Caco-2 (cell line): Measurements from ENCODE around the gene GOLGA6A. TPM values are rescaled to one million over a fixed set of nuclear protein-coding genes. Genes with fewer than 3 reads are reported as not detected.
"Not testable (repeated sequence)": the region's sequence is repeated elsewhere in the genome, so short reads cannot be mapped to it uniquely, and the experiment has no call there.

Experiments used
- BruUV-seq: library from RNA; stranded (reverse); fragments of 400-500 nt; replicated peaks from 2 replicates; lab custom pipeline; 2021; lab: Mats Ljungman, UMichigan
- CTCF ChIA-PET: fragments of 300-600 bp; sonication (Branson Sonifier 250); formaldehyde crosslinking; loops from one replicate; lab custom pipeline; 2022; ENCODE audit warnings: antibody characterized with exemption; lab: Charles Lee
- POLR2A ChIA-PET: fragments of 300-600 bp; sonication (Branson Sonifier 250); formaldehyde crosslinking; loops from one replicate; lab custom pipeline; 2022; ENCODE audit warnings: antibody characterized with exemption; lab: Charles Lee
- DNase-seq, 2 experiments: peaks; one replicate each; pipeline versions ENCODE4 v3.0.0 to v3.0.0-alpha.2; 2020 to 2022
- H3K27me3 ChIP-seq: replicated peaks from 2 replicates; pipeline ENCODE4 v1.6.0; 2011; ENCODE audit warnings: low read length; ENCODE audit not compliant: control insufficient read depth, insufficient read depth
- H3K36me3 ChIP-seq: 2 replicates; pipeline ENCODE4 v1.5.1; 2011; ENCODE audit warnings: low read length; ENCODE audit not compliant: control insufficient read depth, insufficient read depth
- H3K4me1 ChIP-seq: fragments of 250-450 bp; sonication (Bioruptor Pico); 2 replicates; pipeline ENCODE4 v1.5.1; 2020; ENCODE audit warnings: mild to moderate bottlenecking
- H3K4me3 ChIP-seq: 2 replicates; pipeline ENCODE4 v1.5.1; 2011; ENCODE audit warnings: low read depth, mild to moderate bottlenecking, control low read depth, low read length
- H3K9me3 ChIP-seq: fragments of 250-450 bp; sonication (Bioruptor Pico); 2 replicates; pipeline ENCODE4 v1.5.1; 2020; ENCODE audit warnings: mild to moderate bottlenecking, moderate library complexity
- H3K27ac Mint-ChIP-seq: one replicate; pipeline ENCODE4 v1.8.0; 2022; ENCODE audit warnings: mixed read lengths; ENCODE audit not compliant: unreplicated experiment
- H3K27me3 Mint-ChIP-seq: one replicate; pipeline ENCODE4 v1.8.0; 2022; ENCODE audit warnings: mixed read lengths; ENCODE audit not compliant: insufficient read depth, unreplicated experiment
- H3K36me3 Mint-ChIP-seq: one replicate; pipeline ENCODE4 v1.8.0; 2022; ENCODE audit warnings: mild to moderate bottlenecking, mixed read lengths; ENCODE audit not compliant: insufficient read depth, unreplicated experiment
- H3K4me1 Mint-ChIP-seq: one replicate; pipeline ENCODE4 v1.8.0; 2022; ENCODE audit warnings: low read depth, mixed read lengths; ENCODE audit not compliant: unreplicated experiment
- H3K4me3 Mint-ChIP-seq: one replicate; pipeline ENCODE4 v1.8.0; 2022; ENCODE audit warnings: mild to moderate bottlenecking, moderate library complexity, mixed read lengths; ENCODE audit not compliant: unreplicated experiment
- H3K9me3 Mint-ChIP-seq: one replicate; pipeline ENCODE4 v1.8.0; 2022; ENCODE audit warnings: mixed read lengths; ENCODE audit not compliant: unreplicated experiment
- CTCF ChIP-seq, 2 experiments: fragments of 200-600 bp in 1 of 2; IDR thresholded peaks; 1 replicate in 1 of 2; 2 replicates in 1 of 2; pipeline versions ENCODE4 v1.5.1 to v1.8.0; 2011 to 2022; ENCODE audit warnings: antibody characterized with exemption in 1 of 2, control low read depth in 1 of 2, inconsistent platforms in 1 of 2, low read depth in 1 of 2, low read length in 1 of 2, mild to moderate bottlenecking in 1 of 2, moderate library complexity in 1 of 2; ENCODE audit not compliant: insufficient read depth in 1 of 2, severe bottlenecking in 1 of 2, unreplicated experiment in 1 of 2
- intact Hi-C: fragments of 100-400 bp; cut with micrococcal nuclease; formaldehyde crosslinking; loops from one replicate; pipeline ENCODE4 v1.10.0; 2022; ENCODE audit not compliant: unreplicated experiment
- total RNA-seq: library from RNA; stranded (reverse); gene quantifications from 2 replicates; pipeline ENCODE4 v1.2.3, GENCODE V29; 2022

The GOLGA6A gene
- total RNA-seq, 1 experiment from 2014 or later = not detected

- H3K9me3 ChIP-seq, POLR2A ChIA-PET, H3K4me1 Mint-ChIP-seq, H3K27ac Mint-ChIP-seq, BruUV-seq, H3K36me3 Mint-ChIP-seq, H3K9me3 Mint-ChIP-seq, H3K4me1 ChIP-seq, intact Hi-C loops, H3K4me3 Mint-ChIP-seq, DNase-seq, H3K27me3 ChIP-seq, CTCF ChIA-PET, H3K4me3 ChIP-seq, H3K36me3 ChIP-seq: not testable (repeated sequence)
- peaks cover 16% of the 10 kb centered on the region for H3K27me3 Mint-ChIP-seq
Measured at GRCh38 chr15:74064183-74064582, 18.2 kb downstream of the GOLGA6A start.

- H3K9me3 Mint-ChIP-seq, H3K4me3 Mint-ChIP-seq, CTCF ChIA-PET, H3K36me3 ChIP-seq, H3K9me3 ChIP-seq, intact Hi-C loops, H3K4me1 ChIP-seq, H3K27ac Mint-ChIP-seq, H3K36me3 Mint-ChIP-seq, DNase-seq, H3K4me3 ChIP-seq, POLR2A ChIA-PET, H3K4me1 Mint-ChIP-seq, H3K27me3 ChIP-seq, BruUV-seq: not testable (repeated sequence)
- H3K27me3 Mint-ChIP-seq = peaks cover 16% of the 10 kb centered on the region
Measured at GRCh38 chr15:74063425-74064146, 18.8 kb downstream of the GOLGA6A start.

- Histone ChIP-seq H3K27me3 (no peaks in the 10 kb centered on the region), H3K9me3 (no peaks in the 10 kb centered on the region), H3K4me1 (no peaks in the 10 kb centered on the region), H3K4me3 (no peak overlapping the region), H3K36me3 (no peaks in the 10 kb centered on the region)
- no peak for DNase-seq
- intact Hi-C loops = no loop called here
- TF ChIP-seq CTCF (IDR thresholded peaks at IDR 0.05; ENCODE audit: insufficient read depth in 1 of 2, low read depth in 1 of 2, low read length in 1 of 2, severe bottlenecking in 1 of 2, unreplicated experiment in 1 of 2) = no peak
- CTCF ChIA-PET = no interaction called here
- H3K27me3 Mint-ChIP-seq = peaks cover 23% of the 10 kb centered on the region
- H3K4me3 Mint-ChIP-seq = no peak overlapping the region
- no TSS peak for BruUV-seq
- H3K27ac Mint-ChIP-seq = no peak overlapping the region
- no peaks in the 10 kb centered on the region for H3K9me3 Mint-ChIP-seq
- POLR2A ChIA-PET = no interaction called here
- H3K36me3 Mint-ChIP-seq = no peaks in the 10 kb centered on the region
- H3K4me1 Mint-ChIP-seq = no peaks in the 10 kb centered on the region
Measured at GRCh38 chr15:74062671-74063070, 19.7 kb downstream of the GOLGA6A start.

- no peak for TF ChIP-seq CTCF (IDR thresholded peaks at IDR 0.05; ENCODE audit: insufficient read depth in 1 of 2, low read depth in 1 of 2, low read length in 1 of 2, severe bottlenecking in 1 of 2, unreplicated experiment in 1 of 2)
- no peaks in the 10 kb centered on the region for H3K4me1 Mint-ChIP-seq
- no peaks in the 10 kb centered on the region for H3K36me3 Mint-ChIP-seq
- Histone ChIP-seq H3K4me3 (no peak overlapping the region), H3K9me3 (no peaks in the 10 kb centered on the region), H3K27me3 (no peaks in the 10 kb centered on the region), H3K36me3 (no peaks in the 10 kb centered on the region), H3K4me1 (no peaks in the 10 kb centered on the region)
- intact Hi-C loops = no loop called here
- no peak overlapping the region for H3K27ac Mint-ChIP-seq
- H3K4me3 Mint-ChIP-seq = no peak overlapping the region
- CTCF ChIA-PET = no interaction called here
- no peak for DNase-seq
- H3K9me3 Mint-ChIP-seq = no peaks in the 10 kb centered on the region
- no TSS peak for BruUV-seq
- POLR2A ChIA-PET = no interaction called here
- H3K27me3 Mint-ChIP-seq = peaks cover 23% of the 10 kb centered on the region
Measured at GRCh38 chr15:74062236-74062635, 20.1 kb downstream of the GOLGA6A start.
